Measurements from ENCODE around the gene IGSF23.
"Not testable (repeated sequence)": the region's sequence is repeated elsewhere in the genome, so short reads cannot be mapped to it uniquely, and the experiment has no call there.

The IGSF23 gene

GRCh38 chr19:44668985-44669764 is 55.8 kb downstream of the IGSF23 start:
- DNase-seq: no peak

DNA sequence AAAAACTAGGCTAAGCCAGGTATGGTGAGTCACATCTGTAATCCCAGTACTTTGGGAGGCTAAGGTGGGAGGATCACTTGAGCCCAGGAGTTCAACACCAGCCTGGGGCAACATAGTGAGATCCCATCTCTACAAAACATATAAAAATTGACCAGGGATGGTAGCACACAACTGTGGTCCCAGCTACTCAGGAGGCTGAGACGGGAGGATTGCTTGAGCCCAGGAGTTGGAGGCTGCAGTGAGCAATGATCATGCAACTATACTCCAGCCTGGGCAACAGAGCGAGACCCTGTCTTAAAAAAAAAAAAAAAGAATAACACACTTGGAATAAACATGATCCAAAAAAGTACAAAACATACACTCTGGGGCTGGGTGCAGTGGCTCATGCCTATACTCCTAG is 56.7 kb downstream of the IGSF23 start:
- DNase-seq: not testable (repeated sequence)

- no peak for DNase-seq
These were observed 58.0 kb downstream of the IGSF23 start, which contains the start of gene CEACAM19 for GRCh38 chr19:44671400-44671799. TSS of gene CEACAM19 (plus strand) at chr19:44671482. CDS start at chr19:44671932, 450 bp downstream.

GRCh38 chr19:44672226-44672625 is 58.9 kb downstream of the IGSF23 start:
- no peak for DNase-seq

GRCh38 chr19:44673510-44673909 is 60.1 kb downstream of the IGSF23 start:
- DNase-seq: no peak

GRCh38 chr19:44675521-44675920 is 62.2 kb downstream of the IGSF23 start:
- no peak for DNase-seq

DNA sequence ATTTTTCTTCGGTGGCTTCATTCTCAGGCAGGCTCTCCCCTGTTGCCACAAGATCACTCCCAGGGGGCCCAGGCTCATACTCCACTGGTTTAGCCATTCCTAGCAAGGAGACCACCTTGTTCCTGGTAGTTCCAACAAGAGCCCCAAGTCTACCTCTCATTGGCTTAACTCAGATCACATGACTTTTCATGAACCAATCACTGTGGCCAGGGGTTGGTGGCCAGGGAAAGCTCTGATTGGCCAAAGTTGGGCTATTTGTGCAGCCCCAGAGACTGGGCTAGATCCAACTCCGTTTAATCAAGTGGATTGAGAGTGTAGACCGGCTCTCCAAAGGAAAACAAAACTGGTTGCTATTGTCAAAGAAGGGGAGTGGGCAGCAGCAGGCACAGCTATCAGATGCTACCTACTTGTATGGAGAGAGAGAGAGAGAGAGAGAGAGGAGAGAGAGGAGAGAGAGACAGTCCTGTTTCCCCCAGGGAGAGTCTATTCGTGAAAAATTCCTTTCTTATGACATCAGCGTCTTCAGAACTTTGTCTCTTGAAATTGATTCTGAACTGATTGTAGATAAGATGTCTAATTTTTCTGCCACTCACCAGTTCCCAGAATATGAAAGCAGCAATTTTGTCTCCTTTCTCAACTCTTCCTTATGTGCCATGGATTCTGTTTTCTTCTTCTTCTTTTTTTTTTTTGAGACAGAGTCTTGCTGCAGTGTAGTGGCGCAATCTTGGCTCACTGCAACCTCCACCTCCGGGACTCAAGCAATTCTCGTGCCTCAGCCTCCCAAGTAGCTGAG is 63.9 kb downstream of the IGSF23 start:
- DNase-seq: no peak

DNA sequence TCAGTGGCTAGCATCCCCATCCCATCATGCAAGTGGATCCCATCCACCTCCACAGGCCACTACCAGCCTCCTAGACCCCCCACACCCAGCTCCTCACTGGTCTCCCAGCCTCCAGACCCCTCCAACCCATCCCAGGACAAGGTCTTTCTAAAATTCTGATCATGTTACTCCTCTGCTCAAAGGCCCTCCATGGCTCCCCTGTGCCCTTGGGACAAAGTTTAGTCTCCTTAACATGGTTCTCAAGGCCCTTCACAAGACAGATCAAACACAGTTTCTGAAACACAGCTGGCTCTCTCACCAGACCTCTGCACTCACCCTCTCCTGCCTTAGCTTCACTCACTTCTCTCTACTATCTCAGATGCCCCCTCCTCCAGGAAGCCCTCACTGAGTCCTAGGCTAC is 67.2 kb downstream of the IGSF23 start:
- no peak for DNase-seq

- no peak for DNase-seq
These were observed 68.8 kb downstream of the IGSF23 start for GRCh38 chr19:44681992-44682790.

DNA sequence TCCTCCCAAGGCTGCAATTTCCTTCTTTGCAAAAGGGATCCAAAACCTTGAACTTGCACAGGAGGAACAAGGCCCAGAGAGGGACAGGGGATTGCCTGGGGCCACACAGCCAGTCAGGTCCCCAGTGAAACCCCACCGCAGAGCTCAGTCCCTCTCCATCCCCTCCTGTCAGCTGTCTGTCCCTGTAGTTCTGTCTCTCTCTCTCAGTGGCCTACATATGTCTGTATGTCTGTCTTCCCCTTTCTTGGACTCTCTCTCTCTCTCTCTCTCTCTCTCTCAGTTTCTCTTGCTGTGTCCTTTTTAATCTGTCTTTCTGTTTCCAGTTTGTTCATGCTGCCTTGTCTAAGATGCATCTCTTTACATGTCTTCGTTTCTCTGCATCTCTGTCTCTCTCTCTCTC is 69.4 kb downstream of the IGSF23 start:
- no peak for DNase-seq

GRCh38 chr19:44683434-44684210 is 70.3 kb downstream of the IGSF23 start:
- no peak for DNase-seq

DNA sequence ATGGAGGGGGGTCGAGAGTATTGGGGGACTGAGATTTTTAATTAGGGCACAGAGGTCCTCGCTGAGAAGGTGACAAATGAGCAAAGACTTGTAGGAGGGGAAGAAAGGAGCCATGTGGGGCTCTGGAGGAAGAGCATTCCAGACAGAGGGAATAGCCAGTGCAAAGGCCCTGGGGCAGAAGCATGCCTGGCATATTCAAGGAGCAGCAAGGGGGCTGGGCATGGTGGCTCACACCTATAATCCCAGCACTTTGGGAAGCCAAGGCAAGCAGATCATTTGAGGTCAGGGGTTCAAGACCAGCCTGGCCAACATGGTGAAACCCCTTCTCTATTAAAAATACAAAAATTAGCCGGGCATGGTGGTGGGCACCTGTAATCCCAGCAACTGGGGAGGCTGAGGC is 71.0 kb downstream of the IGSF23 start:
- not testable (repeated sequence) for DNase-seq

DNA sequence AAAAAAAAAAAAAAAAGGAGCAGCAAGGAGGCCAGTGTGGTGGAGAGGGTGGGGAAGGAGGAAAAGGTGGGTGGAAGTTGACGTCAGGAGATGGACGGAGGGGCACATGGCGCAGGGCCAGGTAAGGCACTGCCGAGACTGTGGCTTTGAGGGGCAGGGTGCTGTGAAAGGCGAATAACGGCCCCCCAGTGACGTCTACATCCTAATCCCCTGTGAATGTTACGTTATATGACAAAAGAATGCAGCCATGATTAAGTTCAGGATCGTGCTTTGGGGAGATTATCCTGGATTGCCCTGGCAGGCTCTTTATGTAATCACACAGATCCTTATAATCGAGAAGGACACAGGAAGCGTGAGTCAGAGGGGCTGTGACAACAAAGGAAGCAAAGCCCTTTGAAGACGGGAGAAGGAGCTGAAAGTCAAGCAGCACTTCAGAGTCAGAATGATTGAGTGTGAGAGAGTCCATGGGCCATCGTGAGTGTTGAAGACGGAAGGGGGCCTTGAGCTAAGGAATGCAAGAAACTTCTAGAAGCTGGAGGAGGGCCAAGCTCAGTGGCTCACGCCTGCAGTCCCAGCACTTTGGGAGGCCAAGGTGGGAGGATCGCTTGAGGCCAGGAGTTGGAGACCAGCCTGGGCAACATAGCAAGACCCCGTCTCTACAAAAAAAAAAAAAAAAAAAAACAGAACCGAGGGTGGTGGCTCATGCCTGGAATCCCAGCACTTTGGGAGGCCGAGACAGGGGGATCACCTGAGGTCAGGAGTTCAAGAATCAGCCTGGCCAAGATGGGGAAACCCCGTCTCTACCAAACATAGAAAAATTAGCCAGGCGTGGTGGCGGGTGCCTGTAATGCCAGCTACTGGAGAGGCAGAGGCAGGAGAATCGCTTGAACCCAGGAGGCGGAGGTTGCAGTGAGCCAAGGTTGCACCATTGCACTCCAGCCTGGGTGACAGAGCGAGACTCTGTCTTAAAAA is 71.8 kb downstream of the IGSF23 start:
- DNase-seq: no peak

DNA sequence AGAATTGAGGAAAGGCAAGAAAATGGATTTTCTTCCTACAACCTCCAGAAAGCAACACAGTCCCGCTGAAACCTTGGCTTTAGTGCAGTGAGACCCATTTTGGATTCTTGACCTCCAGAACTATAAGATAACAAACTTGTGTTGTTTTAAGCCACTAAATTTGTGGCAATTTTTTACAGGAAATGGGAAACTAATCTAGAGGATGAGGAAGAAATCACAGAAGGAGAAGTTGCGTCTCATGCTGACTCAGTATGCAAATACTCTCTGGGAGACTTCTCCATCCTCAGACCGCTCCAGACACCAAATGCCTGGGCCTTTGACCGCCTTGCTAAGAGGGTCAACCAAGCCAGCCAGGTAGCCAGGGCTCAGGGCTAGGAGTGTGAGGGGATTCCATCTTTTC is 72.5 kb downstream of the IGSF23 start:
- no peak for DNase-seq

Measured in activated naive CD4-positive, alpha-beta T cell treated with anti-CD3 and anti-CD28 coated beads, Interleukin-2, amount 50 U/mL, for 16 hours (primary cell).